PC-9 (cell line): Measurements from ENCODE around the gene BRD8. TPM values are rescaled to one million over a fixed set of nuclear protein-coding genes. Genes with fewer than 3 reads are reported as not detected.

ENCODE experiments used
- BruUV-seq: library from RNA; stranded (reverse); fragments of 400-500 nt; replicated peaks from 2 replicates; lab custom pipeline; 2021; lab: Mats Ljungman, UMichigan
- CTCF ChIA-PET: fragments of 300-600 bp; sonication (Branson Sonifier 250); formaldehyde crosslinking; loops from one replicate; lab custom pipeline; 2022; ENCODE audit warnings: antibody characterized with exemption; lab: Charles Lee
- POLR2A ChIA-PET: fragments of 300-600 bp; sonication (Branson Sonifier 250); formaldehyde crosslinking; loops from one replicate; lab custom pipeline; 2022; ENCODE audit warnings: antibody characterized with exemption; ENCODE audit not compliant: unreplicated experiment; lab: Charles Lee
- DNase-seq, 2 experiments: peaks; one replicate each; pipeline versions ENCODE4 v3.0.0 to v3.0.0-alpha.2; 2015 to 2022; ENCODE audit warnings: mixed read lengths in 1 of 2
- H2AFZ ChIP-seq: fragments of 200-600 bp; sonication (generic); 2 replicates; pipeline ENCODE4 v1.8.1; 2017; ENCODE audit warnings: antibody characterized with exemption
- H3F3A ChIP-seq: fragments of 200-600 bp; sonication (generic); 2 replicates; pipeline ENCODE4 v1.8.1; 2017; ENCODE audit warnings: antibody characterized with exemption, mild to moderate bottlenecking, low read depth; ENCODE audit not compliant: insufficient read depth
- H3K27ac ChIP-seq: fragments of 200-600 bp; sonication (generic); 2 replicates; pipeline ENCODE4 v1.6.1; 2016; ENCODE audit warnings: mixed run types
- H3K27me3 ChIP-seq: fragments of 200-600 bp; sonication (generic); 2 replicates; pipeline ENCODE4 v1.6.1; 2016; ENCODE audit warnings: low read depth, mixed run types; ENCODE audit not compliant: insufficient read depth
- H3K36me3 ChIP-seq: fragments of 200-600 bp; sonication (generic); 2 replicates; pipeline ENCODE4 v1.6.1; 2016; ENCODE audit warnings: low read depth, mixed run types
- H3K4me1 ChIP-seq: fragments of 200-600 bp; sonication (generic); replicated peaks from 2 replicates; pipeline ENCODE4 v1.6.1; 2016; ENCODE audit warnings: mixed run types; ENCODE audit not compliant: insufficient read depth
- H3K4me2 ChIP-seq: fragments of 200-600 bp; sonication (generic); 2 replicates; pipeline ENCODE4 v1.6.1; 2017; ENCODE audit warnings: mixed run types
- H3K4me3 ChIP-seq: fragments of 200-600 bp; sonication (generic); 2 replicates; pipeline ENCODE4 v1.6.1; 2016; ENCODE audit warnings: mixed run types
- H3K79me2 ChIP-seq: fragments of 200-600 bp; sonication (generic); 2 replicates; pipeline ENCODE4 v1.6.1; 2017; ENCODE audit warnings: low read depth, mixed run types
- H3K9me2 ChIP-seq: fragments of 200-600 bp; sonication (generic); 2 replicates; pipeline ENCODE4 v1.8.1; 2017; ENCODE audit warnings: mild to moderate bottlenecking; ENCODE audit not compliant: insufficient read depth
- H3K9me3 ChIP-seq: fragments of 200-600 bp; sonication (generic); 2 replicates; pipeline ENCODE4 v1.8.1; 2016; ENCODE audit warnings: low read depth; ENCODE audit not compliant: insufficient read depth
- H4K20me1 ChIP-seq: fragments of 200-600 bp; sonication (generic); 2 replicates; pipeline ENCODE4 v1.8.1; 2017; ENCODE audit not compliant: insufficient read depth
- EZH2 ChIP-seq: fragments of 200-600 bp; sonication (generic); IDR thresholded peaks from 2 replicates; pipeline ENCODE4 v1.8.0; 2017; ENCODE audit warnings: antibody characterized with exemption, low read depth
- intact Hi-C: fragments of 100-400 bp; cut with micrococcal nuclease; formaldehyde crosslinking; loops from one replicate; pipeline ENCODE4 v1.10.0; 2022; ENCODE audit not compliant: unreplicated experiment
- total RNA-seq: library from RNA; stranded (reverse); gene quantifications from 2 replicates; pipeline ENCODE4 v1.2.3, GENCODE V29; 2021
- TF ChIP-seq, protein P1 (sequence below): fragments of 200-600 bp; sonication (generic); conservative IDR thresholded peaks from 2 replicates; pipeline ENCODE4 v1.6.1; 2017; ENCODE audit warnings: mixed run types, antibody characterized with exemption, mild to moderate bottlenecking, moderate library complexity

The BRD8 gene
- total RNA-seq, 1 experiment from 2014 or later, result 171 TPM

DNA sequence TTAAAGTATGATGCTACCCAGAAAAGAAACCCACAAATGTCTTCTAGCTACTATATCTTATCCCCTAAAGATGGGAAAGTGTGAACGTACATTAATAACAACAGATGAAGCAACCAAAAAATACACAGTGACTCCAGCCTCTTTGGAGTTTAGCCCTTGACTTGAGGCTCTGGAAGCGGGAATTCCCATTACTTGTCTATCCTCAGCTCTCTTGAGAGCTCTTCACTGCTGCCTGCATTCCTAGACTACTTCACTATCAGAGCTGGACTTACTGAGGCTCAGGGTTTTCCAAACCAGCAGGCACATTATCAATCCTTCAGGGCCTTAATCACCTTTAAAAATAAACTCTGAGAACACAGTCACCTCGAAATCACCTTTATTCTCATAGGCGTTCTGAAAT lies 38.2 kb downstream of the BRD8 start:
- Histone ChIP-seq H3K4me2 (no peak overlapping the region), H3K4me1 (peaks cover 5% of the 10 kb centered on the region; the same call in 1 of the 2 replicates), H4K20me1 (no peaks in the 10 kb centered on the region), H3K27ac (no peak overlapping the region), H3K36me3 (no peaks in the 10 kb centered on the region), H3K79me2 (no peaks in the 10 kb centered on the region), H3K9me3 (no peaks in the 10 kb centered on the region), H3K9me2 (no peaks in the 10 kb centered on the region; the same call in 1 of the 2 replicates), H3K4me3 (no peak overlapping the region), H3K27me3 (no peaks in the 10 kb centered on the region), H2AFZ (no peak overlapping the region), H3F3A (0 out of 2 replicates have a peak, but pooled peaks cover 7% of the 10 kb centered on the region)
- intact Hi-C loops, result no loop called here
- CTCF ChIA-PET, result no interaction called here
- POLR2A ChIA-PET, result interaction anchor here (0.6 kb wide), 1 partner anchor 1742 kb away, joined by 3 read pairs; no protein-coding TSS in a partner anchor
- no TSS peak for BruUV-seq
- DNase-seq, result no peak
- TF ChIP-seq EZH2, result no peak

DNA sequence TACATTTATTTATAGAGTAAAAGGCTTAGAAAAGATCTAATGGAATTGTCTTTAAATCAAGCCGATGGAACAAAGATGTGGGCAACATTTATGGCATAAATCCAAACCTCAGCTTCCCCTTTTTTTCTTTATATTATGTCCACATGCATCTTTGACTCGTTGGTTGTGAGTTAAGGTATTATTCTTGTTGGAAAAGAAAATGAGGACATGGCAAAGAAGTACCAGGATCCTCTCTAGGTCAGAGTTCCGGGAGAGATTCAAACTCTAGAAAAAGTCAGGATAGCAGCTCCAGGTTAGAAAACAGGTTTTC lies 38.7 kb downstream of the BRD8 start:
- TF ChIP-seq, protein P1, sequence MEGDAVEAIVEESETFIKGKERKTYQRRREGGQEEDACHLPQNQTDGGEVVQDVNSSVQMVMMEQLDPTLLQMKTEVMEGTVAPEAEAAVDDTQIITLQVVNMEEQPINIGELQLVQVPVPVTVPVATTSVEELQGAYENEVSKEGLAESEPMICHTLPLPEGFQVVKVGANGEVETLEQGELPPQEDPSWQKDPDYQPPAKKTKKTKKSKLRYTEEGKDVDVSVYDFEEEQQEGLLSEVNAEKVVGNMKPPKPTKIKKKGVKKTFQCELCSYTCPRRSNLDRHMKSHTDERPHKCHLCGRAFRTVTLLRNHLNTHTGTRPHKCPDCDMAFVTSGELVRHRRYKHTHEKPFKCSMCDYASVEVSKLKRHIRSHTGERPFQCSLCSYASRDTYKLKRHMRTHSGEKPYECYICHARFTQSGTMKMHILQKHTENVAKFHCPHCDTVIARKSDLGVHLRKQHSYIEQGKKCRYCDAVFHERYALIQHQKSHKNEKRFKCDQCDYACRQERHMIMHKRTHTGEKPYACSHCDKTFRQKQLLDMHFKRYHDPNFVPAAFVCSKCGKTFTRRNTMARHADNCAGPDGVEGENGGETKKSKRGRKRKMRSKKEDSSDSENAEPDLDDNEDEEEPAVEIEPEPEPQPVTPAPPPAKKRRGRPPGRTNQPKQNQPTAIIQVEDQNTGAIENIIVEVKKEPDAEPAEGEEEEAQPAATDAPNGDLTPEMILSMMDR, result no peak
- TF ChIP-seq EZH2, result no peak
- H3K9me2 ChIP-seq, result no peaks in the 10 kb centered on the region; the same call in 1 of the 2 replicates
- ChIA-PET POLR2A (interaction anchor here (0.6 kb wide), 1 partner anchor 1742 kb away, joined by 3 read pairs; no protein-coding TSS in a partner anchor), CTCF (no interaction called here)
- no peaks in the 10 kb centered on the region for H3K79me2 ChIP-seq
- no TSS peak for BruUV-seq
- H4K20me1 ChIP-seq, result no peaks in the 10 kb centered on the region
- H3K36me3 ChIP-seq, result no peaks in the 10 kb centered on the region
- H3K9me3 ChIP-seq, result no peaks in the 10 kb centered on the region
- no peak overlapping the region for H3K4me3 ChIP-seq
- DNase-seq, result no peak
- peaks cover 5% of the 10 kb centered on the region; the same call in 1 of the 2 replicates for H3K4me1 ChIP-seq
- H3K4me2 ChIP-seq, result no peak overlapping the region
- no peaks in the 10 kb centered on the region for H3K27me3 ChIP-seq
- no peak overlapping the region for H2AFZ ChIP-seq
- intact Hi-C loops, result no loop called here
- 0 out of 2 replicates have a peak, but pooled peaks cover 7% of the 10 kb centered on the region for H3F3A ChIP-seq
- no peak overlapping the region for H3K27ac ChIP-seq

DNA sequence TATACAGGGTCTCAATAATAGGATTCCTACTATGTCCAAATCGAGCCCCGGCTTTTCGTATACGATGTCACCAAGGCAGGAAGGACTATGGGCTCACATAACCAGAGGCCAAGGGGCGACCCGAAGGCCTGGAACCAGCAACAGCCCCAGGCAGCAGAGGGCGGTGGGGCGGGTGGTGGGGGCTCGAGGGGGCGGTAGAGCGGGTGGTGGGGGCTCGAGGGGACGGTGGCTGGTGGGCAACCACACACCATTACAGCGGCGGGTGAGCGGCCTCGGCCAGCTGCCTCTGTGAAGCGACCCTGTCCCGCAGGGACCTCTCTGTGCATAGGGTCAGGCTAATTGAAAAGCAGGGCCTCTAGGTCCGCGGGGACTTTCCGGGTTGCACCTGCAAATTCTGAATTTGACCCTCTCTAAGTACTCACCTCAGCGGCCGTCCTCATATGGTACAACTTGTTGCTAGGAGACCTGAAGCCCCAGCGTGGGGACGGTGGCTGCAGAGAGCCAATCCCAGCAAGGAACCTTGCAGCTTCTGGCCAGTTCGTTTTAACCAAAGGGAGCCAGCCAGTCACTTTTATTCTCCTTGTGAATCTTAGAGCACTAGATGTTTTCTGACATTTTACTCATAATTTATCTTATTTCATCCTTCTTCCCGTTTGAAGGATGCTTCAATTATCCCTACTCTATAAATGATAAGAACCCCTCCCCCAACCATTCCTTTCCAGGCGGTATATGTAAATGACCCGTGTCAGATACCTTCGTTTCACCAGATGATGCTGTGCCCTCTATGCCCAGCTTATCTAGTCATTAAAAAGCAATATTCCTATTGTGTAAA lies 39.3 kb downstream of the BRD8 start, which contains the start of gene NME5:
TSS of gene NME5 (minus strand) at position 480 of the 832 bp plus-strand sequence. CDS start 648 bp downstream, outside the sequence.
- no peak for TF ChIP-seq EZH2
- TF ChIP-seq, protein P1, result no peak
- Histone ChIP-seq H3K4me2 (no peak within 1 kb of the TSS), H3K9me3 (no peaks in the 10 kb centered on the region), H3K4me1 (peaks cover 5% of the 10 kb centered on the region; the same call in 1 of the 2 replicates), H3F3A (0 out of 2 replicates have a peak, but pooled peaks cover 7% of the 10 kb centered on the region), H3K27me3 (no peaks in the 10 kb centered on the region), H2AFZ (no peak within 1 kb of the TSS), H4K20me1 (no peaks in the 10 kb centered on the region), H3K9me2 (no peaks in the 10 kb centered on the region; the same call in 1 of the 2 replicates), H3K4me3 (no peak within 1 kb of the TSS), H3K79me2 (no peaks in the 10 kb centered on the region), H3K36me3 (no peaks in the 10 kb centered on the region), H3K27ac (no peak within 1 kb of the TSS)
- POLR2A ChIA-PET, result no interaction called here
- no TSS peak for BruUV-seq
- peak in 1 of 2 experiments; percentile 22 for DNase-seq
- CTCF ChIA-PET, result no interaction called here
- intact Hi-C loops, result no loop called here
